ENCODE results near the gene LUC7L3. TPM values are rescaled to one million over a fixed set of nuclear protein-coding genes. Genes with fewer than 3 reads are reported as not detected.

Gene LUC7L3
- total and polyA plus RNA-seq, 10 of the 15 experiments (the other 5 are each of a cell fraction or from before 2014, with no cell fraction given) = 51.3 to 176 (median 149) TPM

- H3K4me1 ChIP-seq (ENCODE audit: control insufficient read depth, insufficient read depth, low read length) = 0 out of 2 replicates have a peak, but pooled peaks cover 2% of the 10 kb centered on the region
- FAIRE-seq (no peak), DNase-seq (ENCODE audit: low read depth, low spot score) (no peak), ATAC-seq (no peak)
- H3K9me3 ChIP-seq (replicated peaks; ENCODE audit: control insufficient read depth, insufficient read depth, low read length) = no peaks in the 10 kb centered on the region
- ChIA-PET SMC1A (ENCODE audit: uncharacterized antibody, unreplicated experiment) (interaction anchor here (0.7 to 1.9 kb wide), 4 partner anchors 39 to 63 kb away, joined by 3 to 6 read pairs (median 4); no protein-coding TSS in a partner anchor), POLR2A (interaction anchor here (0.6 kb wide), 2 partner anchors 46 to 73 kb away, joined by 3 to 7 read pairs; no protein-coding TSS in a partner anchor), RAD21 (ENCODE audit: unreplicated experiment) (interaction anchor here (2.0 kb wide), 1 partner anchor 58 kb away, joined by 4 read pairs; no protein-coding TSS in a partner anchor), CTCF (interaction anchor here (8.2 kb wide), 1 partner anchor 60 kb away, joined by 211 read pairs; the partner anchor contains the start of gene ABCC3)
- no peak overlapping the region for H3K27ac ChIP-seq (ENCODE audit: control insufficient read depth, insufficient read depth)
- H3K4me2 ChIP-seq (ENCODE audit: control insufficient read depth, insufficient read depth) = no peak overlapping the region
- BruUV-seq (replicated peaks) = no TSS peak
- in situ Hi-C loops (cut with MboI) (no loop called here), intact Hi-C loops (cut with micrococcal nuclease; ENCODE audit: unreplicated experiment) (no loop called here)
- no peaks in the 10 kb centered on the region for H4K20me1 ChIP-seq (ENCODE audit: control insufficient read depth, insufficient read depth)
- no peaks in the 10 kb centered on the region for H3K79me2 ChIP-seq (ENCODE audit: control insufficient read depth, insufficient read depth, low read length)
- H3K4me3 ChIP-seq = no peak overlapping the region
- H3K27me3 ChIP-seq (replicated peaks in 1 of 2; ENCODE audit: control insufficient read depth in 2 of 2, insufficient read depth in 2 of 2, low read length in 1 of 2) = no peaks in the 10 kb centered on the region
- no peak overlapping the region for H2AFZ ChIP-seq (ENCODE audit: control insufficient read depth, low read depth, low read length)
- H3K36me3 ChIP-seq (ENCODE audit: control insufficient read depth in 2 of 2, insufficient read depth in 2 of 2, low read length in 1 of 2) = peaks cover 2 to 12% of the 10 kb centered on the region in 2 experiments
- WGBS (ENCODE audit: insufficient coverage, insufficient replicate concordance, low lambda C conversion rate, missing lambda C conversion rate) = 72% methylated on average over 9 of the region's 9 CpGs
- H3K9ac ChIP-seq (ENCODE audit: control insufficient read depth, insufficient read depth, low read length) = no peak overlapping the region
- TF ChIP-seq E2F4 (IDR thresholded peaks at IDR 0.05; ENCODE audit: low read depth, low read length) (no peak), NFXL1 (IDR thresholded peaks at IDR 0.05; ENCODE audit: borderline replicate concordance) (no peak), BRCA1 (IDR thresholded peaks at IDR 0.05; ENCODE audit: low read depth, low read length) (no peak), FOS (IDR thresholded peaks at IDR 0.05; ENCODE audit: borderline replicate concordance, extremely low read depth, insufficient read length) (no peak), MTA3 (IDR thresholded peaks at IDR 0.05; ENCODE audit: borderline replicate concordance, low read length) (no peak), POLR2AphosphoS5 (IDR thresholded peaks at IDR 0.05; ENCODE audit: low read length) (no peak), SMAD1 (IDR thresholded peaks at IDR 0.05; ENCODE audit: low read depth, partially characterized antibody) (no peak), SMAD5 (IDR thresholded peaks at IDR 0.05; ENCODE audit: low read depth) (no peak), ATF7 (IDR thresholded peaks at IDR 0.05; ENCODE audit: low read depth) (no peak), TBL1XR1 (IDR thresholded peaks at IDR 0.05; ENCODE audit: low read depth, low read length) (no peak), NFYB (IDR thresholded peaks at IDR 0.05; ENCODE audit: insufficient read depth, low read depth, low read length) (no peak), CREM (IDR thresholded peaks at IDR 0.05; ENCODE audit: low read depth) (no peak), YBX1 (IDR thresholded peaks at IDR 0.05) (no peak), RAD21 (IDR thresholded peaks at IDR 0.05; ENCODE audit: insufficient read depth, low read depth, low read length) (no peak)
- TF ChIP-seq, protein P1, sequence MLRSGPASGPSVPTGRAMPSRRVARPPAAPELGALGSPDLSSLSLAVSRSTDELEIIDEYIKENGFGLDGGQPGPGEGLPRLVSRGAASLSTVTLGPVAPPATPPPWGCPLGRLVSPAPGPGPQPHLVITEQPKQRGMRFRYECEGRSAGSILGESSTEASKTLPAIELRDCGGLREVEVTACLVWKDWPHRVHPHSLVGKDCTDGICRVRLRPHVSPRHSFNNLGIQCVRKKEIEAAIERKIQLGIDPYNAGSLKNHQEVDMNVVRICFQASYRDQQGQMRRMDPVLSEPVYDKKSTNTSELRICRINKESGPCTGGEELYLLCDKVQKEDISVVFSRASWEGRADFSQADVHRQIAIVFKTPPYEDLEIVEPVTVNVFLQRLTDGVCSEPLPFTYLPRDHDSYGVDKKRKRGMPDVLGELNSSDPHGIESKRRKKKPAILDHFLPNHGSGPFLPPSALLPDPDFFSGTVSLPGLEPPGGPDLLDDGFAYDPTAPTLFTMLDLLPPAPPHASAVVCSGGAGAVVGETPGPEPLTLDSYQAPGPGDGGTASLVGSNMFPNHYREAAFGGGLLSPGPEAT (IDR thresholded peaks at IDR 0.05; ENCODE audit: low read depth) = no peak
- TF ChIP-seq, protein P2, sequence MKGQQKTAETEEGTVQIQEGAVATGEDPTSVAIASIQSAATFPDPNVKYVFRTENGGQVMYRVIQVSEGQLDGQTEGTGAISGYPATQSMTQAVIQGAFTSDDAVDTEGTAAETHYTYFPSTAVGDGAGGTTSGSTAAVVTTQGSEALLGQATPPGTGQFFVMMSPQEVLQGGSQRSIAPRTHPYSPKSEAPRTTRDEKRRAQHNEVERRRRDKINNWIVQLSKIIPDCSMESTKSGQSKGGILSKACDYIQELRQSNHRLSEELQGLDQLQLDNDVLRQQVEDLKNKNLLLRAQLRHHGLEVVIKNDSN (IDR thresholded peaks at IDR 0.05; ENCODE audit: borderline replicate concordance, extremely low read length, insufficient read depth, low read depth, low read length) = no peak
- TF ChIP-seq, protein P3, sequence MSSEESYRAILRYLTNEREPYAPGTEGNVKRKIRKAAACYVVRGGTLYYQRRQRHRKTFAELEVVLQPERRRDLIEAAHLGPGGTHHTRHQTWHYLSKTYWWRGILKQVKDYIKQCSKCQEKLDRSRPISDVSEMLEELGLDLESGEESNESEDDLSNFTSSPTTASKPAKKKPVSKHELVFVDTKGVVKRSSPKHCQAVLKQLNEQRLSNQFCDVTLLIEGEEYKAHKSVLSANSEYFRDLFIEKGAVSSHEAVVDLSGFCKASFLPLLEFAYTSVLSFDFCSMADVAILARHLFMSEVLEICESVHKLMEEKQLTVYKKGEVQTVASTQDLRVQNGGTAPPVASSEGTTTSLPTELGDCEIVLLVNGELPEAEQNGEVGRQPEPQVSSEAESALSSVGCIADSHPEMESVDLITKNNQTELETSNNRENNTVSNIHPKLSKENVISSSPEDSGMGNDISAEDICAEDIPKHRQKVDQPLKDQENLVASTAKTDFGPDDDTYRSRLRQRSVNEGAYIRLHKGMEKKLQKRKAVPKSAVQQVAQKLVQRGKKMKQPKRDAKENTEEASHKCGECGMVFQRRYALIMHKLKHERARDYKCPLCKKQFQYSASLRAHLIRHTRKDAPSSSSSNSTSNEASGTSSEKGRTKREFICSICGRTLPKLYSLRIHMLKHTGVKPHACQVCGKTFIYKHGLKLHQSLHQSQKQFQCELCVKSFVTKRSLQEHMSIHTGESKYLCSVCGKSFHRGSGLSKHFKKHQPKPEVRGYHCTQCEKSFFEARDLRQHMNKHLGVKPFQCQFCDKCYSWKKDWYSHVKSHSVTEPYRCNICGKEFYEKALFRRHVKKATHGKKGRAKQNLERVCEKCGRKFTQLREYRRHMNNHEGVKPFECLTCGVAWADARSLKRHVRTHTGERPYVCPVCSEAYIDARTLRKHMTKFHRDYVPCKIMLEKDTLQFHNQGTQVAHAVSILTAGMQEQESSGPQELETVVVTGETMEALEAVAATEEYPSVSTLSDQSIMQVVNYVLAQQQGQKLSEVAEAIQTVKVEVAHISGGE (CRISPR knock-in tag; IDR thresholded peaks at IDR 0.05) = no peak
Observed at GRCh38 chr17:50690887-50691549, 28.4 kb upstream of the LUC7L3 start.

All from GM12878 (cell line).